Activated CD8-positive, alpha-beta memory T cell treated with anti-CD3 and anti-CD28 coated beads for 4 hours (primary cell): ENCODE results near the gene PITPNC1.

Source experiments
- DNase-seq, 2 donors: peaks; one replicate each; pipeline ENCODE4 v3.0.0-alpha.2; 2020; ENCODE audit warnings: low read depth in 2 of 2

Gene PITPNC1

DNA sequence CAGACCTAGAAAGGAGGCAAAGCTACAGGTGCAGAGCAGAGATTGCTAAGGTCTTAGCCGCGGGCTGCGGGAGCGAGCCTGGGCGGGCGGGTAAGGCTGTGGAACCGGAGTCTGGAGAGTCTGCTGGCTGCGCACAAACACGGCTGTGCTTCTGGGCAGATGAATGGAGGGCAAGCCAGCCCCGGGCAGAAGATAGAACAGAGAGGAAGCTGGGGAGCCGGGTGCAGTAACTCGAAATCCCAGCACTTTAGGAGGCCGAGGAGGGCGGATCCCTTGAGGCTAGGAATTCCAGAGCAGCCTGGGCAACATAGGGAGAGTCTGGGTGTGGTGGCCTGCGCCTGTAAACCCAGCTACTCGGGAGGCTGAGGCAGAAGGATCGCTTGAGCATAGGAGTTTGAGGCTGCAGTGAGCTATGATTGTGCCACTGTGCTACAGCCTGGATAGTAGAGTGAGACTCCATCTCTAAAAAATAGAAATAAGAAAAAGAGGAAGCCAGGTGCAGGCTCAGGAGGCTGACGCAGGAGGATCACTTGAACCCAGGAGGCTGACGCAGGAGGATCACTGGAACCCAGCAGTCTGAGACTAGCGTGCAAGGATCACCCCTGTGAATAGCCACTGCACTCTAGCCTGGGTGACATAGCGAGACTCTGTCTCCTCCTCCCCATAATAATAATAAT, 56.3 kb downstream of the PITPNC1 start:
- no peak for DNase-seq

DNA sequence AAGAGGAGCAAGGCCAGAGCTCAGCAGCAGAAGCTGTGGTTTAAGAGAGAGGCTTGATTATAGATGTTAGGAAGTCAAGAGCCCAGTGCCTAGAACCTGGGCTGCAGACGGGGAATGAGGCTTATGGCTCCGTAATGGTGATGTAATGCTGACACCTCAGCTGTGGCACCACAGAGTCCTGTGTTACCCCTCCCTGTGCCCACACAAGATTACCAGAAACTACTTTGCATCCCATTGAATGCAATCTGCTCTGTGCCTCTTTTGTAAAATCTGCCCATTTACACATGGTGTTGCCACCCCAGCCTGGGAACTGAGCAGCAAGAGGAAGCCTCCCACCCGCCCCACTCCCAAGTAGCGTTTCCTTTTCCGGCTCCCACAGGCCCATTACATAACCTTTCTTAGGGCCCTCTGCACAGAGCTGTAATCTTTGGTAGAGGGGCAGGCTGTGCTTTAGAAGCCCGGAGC, 57.0 kb downstream of the PITPNC1 start:
- DNase-seq = peak in 1 of 2 donors; percentile 24

DNA sequence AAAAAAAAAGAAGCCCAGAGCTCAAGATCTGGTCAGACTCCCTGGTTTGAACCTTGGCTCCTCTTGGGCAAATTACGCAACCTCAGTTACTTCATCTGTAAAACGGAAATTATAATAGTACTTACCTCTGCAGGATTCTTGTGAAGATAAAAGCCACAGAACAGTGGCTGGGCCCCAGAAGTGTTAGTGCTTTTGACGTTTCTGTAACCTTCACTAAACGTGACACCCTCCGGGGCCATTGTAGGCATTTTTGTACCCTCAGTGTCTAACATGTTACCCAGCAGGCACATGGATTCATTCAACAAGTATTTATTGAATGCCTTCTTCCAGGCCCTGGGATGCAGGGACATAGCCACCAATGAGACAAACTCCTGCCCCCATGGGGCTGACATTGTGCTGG, 58.0 kb downstream of the PITPNC1 start:
- peak; percentile 33 to 43 for DNase-seq

DNA sequence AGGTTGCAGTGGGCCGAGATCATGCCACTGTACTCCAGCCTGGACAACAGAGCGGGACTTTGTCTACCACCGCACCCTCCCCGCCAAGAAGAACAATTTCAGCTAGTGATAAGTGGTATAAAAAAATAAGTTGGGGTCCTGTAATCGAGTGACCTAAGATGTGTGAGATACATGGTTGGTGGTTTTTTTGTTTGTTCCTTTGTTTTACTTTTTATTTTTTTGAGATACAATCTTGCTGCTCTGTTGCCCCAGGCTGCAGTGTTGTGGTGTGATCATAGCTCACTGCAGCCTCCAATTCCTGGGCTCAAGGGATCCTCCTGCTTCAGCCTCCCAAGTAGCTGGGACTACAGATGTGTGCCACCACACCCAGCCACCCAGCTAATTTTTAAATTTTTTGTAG, 58.7 kb downstream of the PITPNC1 start:
- no peak for DNase-seq

DNA sequence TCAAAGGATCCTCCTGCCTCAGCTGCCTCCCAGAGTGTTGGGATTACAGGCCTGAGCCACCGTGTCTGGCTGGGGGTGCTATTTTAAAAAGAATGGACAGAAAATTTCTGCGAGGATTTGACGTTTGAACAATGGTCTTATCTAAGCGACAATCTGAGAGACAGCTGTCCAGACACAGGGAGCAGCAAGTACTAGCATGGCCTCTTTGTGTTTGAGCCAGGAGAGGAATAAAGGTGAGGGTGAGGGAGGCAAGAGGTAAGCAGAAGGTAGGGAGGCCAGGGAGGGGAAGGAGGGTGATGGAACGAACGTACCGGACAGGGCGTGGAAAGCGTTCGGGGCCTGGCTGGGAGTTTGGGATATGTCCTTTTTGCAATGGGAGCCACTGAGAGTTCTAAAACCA, 59.2 kb downstream of the PITPNC1 start:
- no peak for DNase-seq

DNA sequence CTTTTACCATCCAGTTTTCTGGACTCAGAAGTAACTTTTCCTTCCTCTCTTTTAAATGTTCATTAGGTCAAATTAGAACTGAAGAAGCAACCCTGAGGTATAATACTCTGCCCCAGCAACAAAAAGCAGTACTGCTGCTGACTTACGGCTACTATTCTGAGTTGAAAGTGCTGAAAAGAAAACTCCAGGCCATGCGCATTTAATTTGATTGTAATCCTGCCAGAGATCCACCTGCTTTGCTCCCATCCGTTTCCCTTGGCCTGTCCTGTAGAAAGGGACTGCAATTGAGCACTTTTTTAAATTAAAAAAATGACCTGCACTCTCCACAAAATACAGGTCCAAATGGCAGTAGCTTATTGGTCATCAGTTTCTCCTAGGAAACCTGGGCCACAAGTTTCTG, 61.6 kb downstream of the PITPNC1 start:
- no peak for DNase-seq

DNA sequence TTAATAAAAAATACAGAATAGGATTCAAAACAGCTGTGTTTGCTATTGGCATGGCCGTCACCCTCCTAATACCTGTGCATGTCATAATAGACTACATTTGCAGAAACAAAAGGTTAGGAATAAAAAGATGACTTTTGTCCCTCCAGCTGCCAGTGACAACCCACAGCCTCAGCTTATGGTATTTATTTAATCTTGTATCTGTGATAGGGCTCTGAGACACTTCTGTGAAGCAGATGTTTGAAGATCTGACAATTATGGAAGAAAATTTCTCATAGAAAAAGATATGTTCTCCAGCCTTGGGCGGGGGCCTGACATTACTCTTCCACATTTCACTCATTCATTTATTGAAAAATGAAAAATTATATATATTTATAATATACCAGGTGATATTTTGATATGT, 62.2 kb downstream of the PITPNC1 start:
- DNase-seq = no peak

DNA sequence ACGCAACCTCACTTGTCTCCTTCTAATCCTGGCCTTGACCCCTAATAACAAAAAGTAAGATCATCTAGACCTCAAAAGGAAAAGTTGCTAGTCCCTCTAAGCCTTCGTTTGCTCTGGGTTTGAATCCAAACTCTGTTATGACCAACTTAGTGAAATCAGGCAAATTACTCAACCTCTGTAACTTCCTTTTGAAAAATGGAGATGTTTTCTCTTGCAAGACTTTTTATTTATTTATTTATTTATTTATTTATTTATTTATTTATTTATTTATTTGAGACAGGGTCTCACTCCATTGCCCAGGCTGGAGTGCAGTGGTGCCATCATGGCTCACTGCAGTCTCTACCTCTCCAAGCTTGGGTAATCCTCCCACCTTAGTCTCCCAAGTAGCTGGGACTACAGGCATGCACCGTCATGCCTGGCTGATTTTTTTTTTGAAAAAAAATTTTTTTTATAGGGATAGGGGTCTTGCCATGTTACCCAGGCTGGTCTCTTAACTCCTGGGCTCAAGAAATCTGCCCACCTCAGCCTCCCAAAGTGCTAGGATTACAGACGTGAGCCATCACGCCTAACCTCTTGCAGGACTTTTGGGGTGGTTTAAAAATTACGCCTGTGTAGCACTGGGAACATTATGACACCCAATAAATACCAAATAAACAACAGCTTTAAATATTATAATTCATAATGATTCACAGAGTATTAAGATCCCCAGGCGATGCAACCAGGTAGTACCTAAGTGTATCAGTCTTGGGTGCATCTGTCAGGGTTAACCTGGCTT, 63.4 kb downstream of the PITPNC1 start:
- DNase-seq = no peak

DNA sequence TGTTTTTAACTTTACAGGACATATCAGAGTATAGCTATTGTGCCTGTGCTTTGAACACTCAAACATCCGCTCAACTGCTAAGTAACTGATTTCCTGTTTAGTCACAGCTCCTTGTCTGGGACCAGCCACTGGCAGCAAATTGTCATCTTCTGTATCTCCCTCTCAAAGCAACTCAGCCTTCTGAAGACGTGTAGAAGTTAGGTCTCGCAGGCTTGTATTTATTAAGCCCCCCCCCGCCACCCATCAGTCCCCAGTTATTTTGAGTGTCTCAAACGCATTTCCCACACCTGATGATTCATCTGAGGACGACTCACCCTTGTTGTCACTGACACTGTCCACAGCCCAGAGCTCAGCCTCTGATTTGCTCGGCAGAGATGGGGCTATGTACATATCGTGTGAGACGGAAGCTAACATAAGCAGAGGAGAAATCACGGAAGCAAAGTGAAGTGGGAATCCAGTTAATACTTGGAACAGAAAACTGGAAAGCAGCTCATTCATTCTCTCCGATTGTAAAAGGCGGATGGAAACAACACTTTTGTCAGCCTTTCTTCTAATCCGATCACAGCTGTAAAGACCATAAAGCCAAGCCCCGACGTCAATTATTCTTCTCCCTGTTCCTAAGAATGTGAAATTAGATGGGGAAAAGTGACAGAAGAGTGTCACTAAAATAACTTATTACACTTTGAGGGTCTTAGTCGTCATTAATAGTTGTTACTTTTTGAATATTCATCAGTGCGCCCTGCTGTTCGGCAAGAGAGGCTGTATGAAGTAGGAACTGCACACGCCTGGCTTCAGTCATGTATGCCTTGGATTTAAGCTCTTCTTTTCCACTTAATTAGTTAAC, 64.2 kb downstream of the PITPNC1 start:
- DNase-seq = peak; percentile 62 to 71

DNA sequence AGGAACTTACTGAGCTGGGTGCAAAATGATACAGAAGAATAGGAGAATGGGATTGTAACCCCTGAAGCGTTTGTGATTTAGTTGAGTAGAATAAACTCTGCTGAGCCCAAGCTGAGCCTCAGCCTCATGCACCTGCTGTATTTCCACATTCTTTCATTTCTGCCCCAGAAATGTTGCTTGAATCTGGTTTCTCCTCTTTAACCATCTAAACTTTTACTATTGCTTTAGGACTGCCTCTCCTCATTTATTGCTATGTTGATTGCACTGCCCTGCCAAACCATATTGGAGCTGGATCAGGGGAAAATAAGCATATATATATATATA, 64.8 kb downstream of the PITPNC1 start:
- DNase-seq = no peak

DNA sequence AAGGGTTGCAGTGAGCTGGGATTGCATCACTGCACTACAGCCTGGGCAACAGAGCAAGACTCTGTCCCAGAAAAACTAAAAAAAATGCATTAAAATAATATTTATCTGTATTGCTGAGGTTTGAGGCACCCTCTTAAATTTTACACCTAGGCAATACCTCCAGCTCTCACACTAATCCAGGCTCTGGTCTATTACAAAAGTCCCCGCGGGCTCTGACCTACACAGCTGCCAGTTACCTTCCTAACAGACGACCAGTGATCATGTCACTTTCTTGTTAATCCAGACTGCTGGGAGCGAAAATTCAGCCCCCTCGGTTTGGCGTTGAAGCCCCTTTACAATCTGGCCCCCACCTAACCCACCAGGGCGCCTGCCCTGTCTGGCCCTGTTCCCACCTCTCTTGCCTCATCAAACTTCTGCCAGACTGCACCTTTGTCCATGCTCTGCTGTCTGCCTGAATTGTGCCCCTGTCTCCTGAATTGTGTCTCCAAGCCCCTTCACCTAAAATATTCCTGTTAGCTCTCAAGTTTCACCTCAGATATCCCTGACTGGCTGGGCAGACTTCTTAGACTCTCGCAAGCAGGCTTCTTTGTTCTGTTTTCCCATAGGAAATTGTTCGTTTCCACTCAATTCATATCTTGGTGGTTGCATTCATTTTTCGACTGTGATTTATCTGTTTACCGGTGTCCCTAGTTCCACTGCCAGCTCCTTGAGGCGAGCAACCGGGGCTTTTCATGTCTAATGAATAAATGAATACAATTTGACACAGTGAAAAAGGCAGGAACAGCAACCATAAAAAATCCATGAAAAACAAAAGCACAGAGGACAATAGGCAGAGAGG, 65.9 kb downstream of the PITPNC1 start:
- DNase-seq = no peak

DNA sequence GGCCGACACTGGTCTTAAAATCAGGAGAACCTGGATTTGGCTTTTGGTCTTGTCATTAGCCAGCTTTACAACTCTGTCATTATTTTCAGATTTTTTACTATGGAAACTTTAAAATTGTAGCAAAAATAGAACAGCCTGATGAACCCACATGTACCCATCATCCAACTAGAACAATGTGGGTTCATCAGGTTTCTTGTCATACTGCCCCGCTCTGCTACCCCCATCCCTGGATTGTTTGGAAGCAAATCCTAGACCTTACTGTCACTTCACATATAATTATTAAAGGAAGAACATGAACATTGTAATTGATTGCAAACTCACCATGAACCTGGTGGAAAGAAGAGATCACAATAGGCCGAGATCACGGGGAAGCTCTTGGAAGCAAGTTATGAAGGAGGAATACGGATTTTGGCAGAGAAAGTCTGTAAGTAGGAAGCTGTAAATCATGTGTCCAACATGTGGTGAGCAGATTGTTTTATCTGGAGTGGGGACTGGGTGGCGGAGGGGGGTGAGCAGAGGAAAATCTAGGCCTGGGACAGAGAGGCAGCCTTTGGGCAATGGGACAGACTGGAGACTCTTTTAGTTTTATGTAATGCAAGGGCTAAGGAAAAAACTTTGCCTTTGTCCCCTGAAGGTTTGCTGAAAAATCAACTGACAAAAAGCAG, 67.0 kb downstream of the PITPNC1 start:
- no peak for DNase-seq

DNA sequence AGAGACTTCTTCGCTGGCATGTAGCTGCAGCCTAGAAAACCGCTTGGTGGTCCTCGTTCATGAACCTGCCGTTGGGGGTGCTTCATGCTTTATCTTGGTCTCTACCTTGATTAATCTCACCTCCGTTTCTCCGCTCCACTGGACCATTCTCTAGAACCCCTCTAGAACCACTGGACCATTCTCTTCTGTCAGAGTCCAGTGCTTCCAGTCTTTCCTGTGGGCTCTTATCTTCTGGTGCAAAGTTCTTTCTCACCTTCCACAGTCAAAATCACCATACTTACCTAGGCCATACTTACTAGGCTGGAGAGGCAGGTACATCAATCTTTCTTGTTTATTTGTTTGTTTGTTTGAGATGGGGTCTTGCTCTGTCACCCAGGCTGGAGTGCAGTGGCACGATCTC, 71.4 kb downstream of the PITPNC1 start:
- DNase-seq = no peak

DNA sequence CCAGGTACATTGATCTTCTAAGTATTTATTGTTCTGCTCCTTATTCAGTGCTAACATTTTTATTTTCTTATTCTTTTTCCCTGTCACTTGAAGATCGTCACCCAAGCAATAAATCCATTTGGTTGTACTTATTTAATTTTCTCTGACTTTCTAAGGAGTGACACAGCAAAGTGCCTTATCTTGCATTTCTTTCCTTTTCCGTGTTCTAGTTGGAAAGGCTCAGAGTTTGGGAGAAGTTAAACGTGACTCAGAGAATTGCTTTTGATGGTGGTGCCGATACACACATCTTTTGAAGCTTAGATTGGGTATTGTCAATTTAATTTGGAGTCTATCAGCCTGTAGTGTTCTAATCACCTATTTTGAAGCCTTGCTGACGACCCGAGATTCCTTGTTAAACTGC, 72.0 kb downstream of the PITPNC1 start:
- no peak for DNase-seq

DNA sequence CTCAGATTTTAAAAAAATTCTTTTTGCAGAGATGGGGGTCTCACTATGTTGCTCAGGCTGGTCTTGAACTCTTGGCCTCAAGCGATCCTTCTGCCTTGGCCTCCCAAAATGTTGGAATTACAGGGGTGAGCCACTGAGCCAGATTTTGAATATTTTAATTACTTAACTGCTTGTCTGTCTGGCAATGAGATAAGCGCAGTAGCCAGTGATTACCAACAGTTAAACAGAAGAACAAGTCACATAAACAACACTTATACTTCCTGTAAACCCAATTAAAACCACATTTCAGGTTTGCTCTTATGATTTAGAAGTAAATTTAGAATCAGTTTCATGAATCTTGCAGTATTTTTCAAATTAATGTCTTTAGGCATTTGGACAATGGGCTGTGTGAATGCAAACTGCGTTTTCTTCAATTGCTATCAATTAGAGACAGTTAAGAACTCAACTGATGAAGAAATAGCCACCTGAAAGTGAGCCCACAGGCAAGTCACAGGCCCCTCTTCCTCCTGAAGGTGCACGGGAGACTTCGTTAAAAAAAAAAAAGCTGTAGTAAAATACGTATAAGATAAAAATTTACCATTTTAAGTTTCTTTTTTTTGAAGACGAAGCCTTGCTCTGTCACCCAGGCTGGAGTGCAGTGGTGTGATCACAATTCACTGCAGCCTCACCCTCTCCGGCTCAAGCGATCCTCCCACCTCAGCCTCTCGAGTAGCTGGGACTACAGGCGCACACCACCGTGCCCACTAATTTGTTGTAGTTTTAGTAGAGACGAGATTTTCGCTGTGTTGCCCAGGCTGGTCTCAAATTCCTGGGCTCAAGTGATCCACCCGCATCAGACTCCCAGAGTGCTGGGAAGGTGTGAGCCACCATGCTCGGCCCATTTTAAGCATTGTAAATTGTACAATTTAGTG, 73.0 kb downstream of the PITPNC1 start:
- DNase-seq = no peak

DNA sequence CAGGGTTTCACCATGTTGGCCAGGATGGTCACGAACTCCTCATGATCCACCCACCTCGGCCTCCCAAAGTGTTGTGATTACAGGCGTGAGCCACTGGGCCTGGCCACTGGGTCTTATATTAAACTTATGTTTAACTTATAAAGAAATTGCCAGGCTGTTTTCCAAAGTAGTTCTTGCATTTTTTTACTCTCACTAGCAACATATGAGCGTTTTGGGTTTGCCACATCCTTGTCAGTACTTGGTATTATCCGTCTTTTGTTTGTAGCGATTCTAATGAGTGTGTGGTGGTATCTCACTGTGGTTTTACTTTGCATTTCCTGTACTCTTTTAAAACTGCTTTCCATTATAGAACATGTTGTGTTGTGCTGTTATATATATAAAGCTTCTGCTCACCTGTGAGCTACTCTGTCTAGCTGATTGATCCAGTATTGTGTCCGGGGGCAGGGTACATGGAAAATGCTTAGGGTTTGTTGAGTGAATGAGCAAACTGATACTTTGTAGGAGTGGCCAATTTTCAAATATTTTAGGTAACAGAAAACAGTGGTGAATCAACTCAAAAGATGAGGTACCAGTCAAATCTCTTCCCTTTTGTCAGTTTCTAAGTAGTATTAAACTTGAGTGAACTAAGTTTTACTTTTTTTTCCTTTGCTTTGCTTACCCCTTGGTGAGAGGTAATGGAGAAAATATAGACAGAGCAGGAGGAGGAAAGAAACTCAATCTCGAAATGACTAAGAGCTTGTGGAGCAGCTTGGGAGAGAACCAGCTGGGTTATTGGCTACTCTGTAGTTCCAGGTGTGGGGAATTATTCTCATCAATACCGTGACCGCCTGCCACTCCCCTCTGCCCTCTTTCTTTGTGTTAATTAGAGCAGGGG, 75.8 kb downstream of the PITPNC1 start:
- DNase-seq = no peak

DNA sequence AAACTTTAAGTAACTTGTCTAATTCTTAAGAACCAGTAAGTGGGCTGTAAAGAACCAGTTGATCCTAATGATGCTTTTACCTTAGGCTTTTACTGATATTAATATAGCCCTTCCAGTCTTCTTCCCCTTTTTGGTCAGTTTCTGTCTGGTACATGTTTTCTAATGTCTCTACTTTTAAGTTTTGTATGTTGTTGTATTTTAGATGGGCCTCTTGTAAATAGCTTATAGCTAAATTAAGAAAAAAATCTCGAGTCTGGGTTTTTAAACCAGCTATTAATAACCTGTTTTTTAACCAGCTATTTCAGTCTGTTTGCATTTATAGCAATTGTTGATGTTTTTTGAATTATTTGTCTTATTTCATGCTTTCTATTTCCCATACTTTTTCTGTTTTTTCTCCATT, 79.0 kb downstream of the PITPNC1 start:
- DNase-seq = no peak

DNA sequence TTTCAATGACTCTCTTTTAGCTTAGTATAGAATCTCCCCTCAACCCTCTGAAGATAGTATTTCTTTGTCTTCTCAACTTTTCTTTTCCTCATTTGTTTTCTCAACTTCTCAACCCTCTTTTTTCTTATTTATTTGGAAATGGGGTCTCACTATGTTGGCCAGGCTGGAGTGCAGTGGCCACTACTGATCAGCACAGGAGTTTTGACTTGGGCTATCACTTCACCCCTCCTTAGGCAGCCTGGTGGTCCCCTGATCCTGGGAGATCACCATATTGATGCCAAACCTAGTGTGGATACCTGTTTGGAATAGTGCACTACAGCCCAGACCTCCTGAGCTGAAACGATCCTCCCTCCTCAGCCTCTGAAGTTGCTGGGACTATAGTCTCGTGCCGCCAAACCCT, 79.8 kb downstream of the PITPNC1 start:
- DNase-seq = no peak

DNA sequence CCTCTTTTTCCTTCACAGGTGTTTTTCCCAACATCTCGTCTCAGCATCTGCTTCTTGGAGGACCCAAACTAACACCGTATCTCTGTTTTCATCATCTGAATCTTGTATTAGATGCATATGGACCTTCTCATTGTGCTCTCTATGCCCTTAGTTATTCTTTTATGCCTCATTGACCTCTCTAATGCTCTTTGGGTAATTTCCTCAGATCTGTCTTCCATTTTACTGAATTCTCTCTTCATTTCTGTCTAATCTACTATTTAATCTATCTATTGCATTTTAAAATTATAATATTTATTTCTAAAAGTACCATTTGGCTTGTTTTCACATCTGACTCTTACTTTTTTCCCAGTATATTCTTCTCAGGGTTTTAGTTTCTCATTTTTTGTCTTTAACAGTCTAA, 81.1 kb downstream of the PITPNC1 start:
- DNase-seq = no peak
